ENCODE results near the gene RSPRY1.
"Not testable (repeated sequence)": the region's sequence is repeated elsewhere in the genome, so short reads cannot be mapped to it uniquely, and the experiment has no call there.

The RSPRY1 gene

GRCh38 chr16:57185446-57185944, 634 bp upstream of the RSPRY1 start:
- no peak for TF ChIP-seq CTCF (IDR thresholded peaks at IDR 0.05; ENCODE audit: low read depth, low read length, missing control alignments)
- DNase-seq (ENCODE audit: extremely low read depth, low read depth), result no peak
- H3K4me3 ChIP-seq (replicated peaks; ENCODE audit: low read depth, low read length), result peak overlapping the region; percentile 94

GRCh38 chr16:57186872-57187854, 1.0 kb downstream of the RSPRY1 start:
- peak overlapping the region; percentile 94 for H3K4me3 ChIP-seq (replicated peaks; ENCODE audit: low read depth, low read length)
- DNase-seq (ENCODE audit: extremely low read depth, low read depth), result no peak
- no peak for TF ChIP-seq CTCF (IDR thresholded peaks at IDR 0.05; ENCODE audit: low read depth, low read length, missing control alignments)

- H3K4me3 ChIP-seq (replicated peaks; ENCODE audit: low read depth, low read length), result peak overlapping the region; percentile 94
- not testable (repeated sequence) for DNase-seq (ENCODE audit: extremely low read depth, low read depth)
These were observed 2.0 kb downstream of the RSPRY1 start for GRCh38 chr16:57187902-57188710.

GRCh38 chr16:57188711-57189002, 2.5 kb downstream of the RSPRY1 start:
- TF ChIP-seq CTCF (IDR thresholded peaks at IDR 0.05; ENCODE audit: low read depth, low read length, missing control alignments), result no peak
- no peak overlapping the region for H3K4me3 ChIP-seq (replicated peaks; ENCODE audit: low read depth, low read length)
- no peak for DNase-seq (ENCODE audit: extremely low read depth, low read depth)

GRCh38 chr16:57189527-57189926, 3.4 kb downstream of the RSPRY1 start:
- not testable (repeated sequence) for H3K4me3 ChIP-seq (replicated peaks; ENCODE audit: low read depth, low read length); DNase-seq (ENCODE audit: extremely low read depth, low read depth)

- no peak overlapping the region for H3K4me3 ChIP-seq (replicated peaks; ENCODE audit: low read depth, low read length)
- no peak for TF ChIP-seq CTCF (IDR thresholded peaks at IDR 0.05; ENCODE audit: low read depth, low read length, missing control alignments)
- DNase-seq (ENCODE audit: extremely low read depth, low read depth), result no peak
These were observed 4.0 kb downstream of the RSPRY1 start for GRCh38 chr16:57190136-57190535.

GRCh38 chr16:57191056-57191571, 5.0 kb downstream of the RSPRY1 start:
- TF ChIP-seq CTCF (IDR thresholded peaks at IDR 0.05; ENCODE audit: low read depth, low read length, missing control alignments), result no peak
- no peak overlapping the region for H3K4me3 ChIP-seq (replicated peaks; ENCODE audit: low read depth, low read length)
- no peak for DNase-seq (ENCODE audit: extremely low read depth, low read depth)
